SK-N-SH (cell line): Measurements from ENCODE around the gene MAP3K5. TPM values are rescaled to one million over a fixed set of nuclear protein-coding genes. Genes with fewer than 3 reads are reported as not detected.

Experiments
- CTCF ChIA-PET: fragments of 300-600, 350-600 bp; formaldehyde crosslinking; extraction: SDS; loops from one replicate; lab custom pipeline; 2021; lab: Yijun Ruan, JAX
- POLR2A ChIA-PET: fragments of 350-600 bp; sonication (Branson Sonifier 250); formaldehyde crosslinking; extraction: SDS; loops from one replicate; lab custom pipeline; 2020; ENCODE audit warnings: antibody characterized with exemption, inconsistent platforms; lab: Yijun Ruan, JAX
- DNase-seq: peaks from one replicate; pipeline ENCODE4 v3.0.0; 2012
- H2AFZ ChIP-seq: fragments of 200-600 bp; sonication (generic); 2 replicates; pipeline ENCODE4 v1.8.1; 2016; ENCODE audit warnings: antibody characterized with exemption, mild to moderate bottlenecking, low read depth
- H3F3A ChIP-seq: fragments of 200-600 bp; sonication (generic); replicated peaks from 2 replicates; pipeline ENCODE3; 2016; ENCODE audit warnings: antibody characterized with exemption, mild to moderate bottlenecking; ENCODE audit not compliant: insufficient read depth
- H3K27ac ChIP-seq, 2 experiments: fragments of 200-500 bp in 1 of 2; fragments of 200-600 bp in 1 of 2; sonication (Bioruptor generic) in 1 of 2; sonication (generic), shearing (Covaris generic) in 1 of 2; 2 replicates each; pipeline versions ENCODE4 v1.5.1 to v1.6.1; 2014 to 2016; ENCODE audit warnings: low read depth in 2 of 2, inconsistent platforms in 1 of 2, low read length in 1 of 2, mild to moderate bottlenecking in 1 of 2, mixed read lengths in 1 of 2
- H3K27me3 ChIP-seq: fragments of 200-600 bp; sonication (generic), shearing (Covaris generic); 2 replicates; pipeline ENCODE4 v1.6.1; 2016; ENCODE audit warnings: mixed run types; ENCODE audit not compliant: insufficient read depth
- H3K36me3 ChIP-seq, 2 experiments: fragments of 200-500 bp in 1 of 2; fragments of 200-600 bp in 1 of 2; sonication (Bioruptor generic) in 1 of 2; sonication (generic) in 1 of 2; replicated peaks in 1 of 2; 2 replicates each; pipeline versions ENCODE3 to v1.5.1; 2014 to 2016; ENCODE audit warnings: low read length in 1 of 2, mild to moderate bottlenecking in 1 of 2; ENCODE audit not compliant: insufficient read depth in 2 of 2, control insufficient read depth in 1 of 2
- H3K4me1 ChIP-seq, 2 experiments: fragments of 200-500 bp in 1 of 2; fragments of 200-600 bp in 1 of 2; sonication (Bioruptor generic) in 1 of 2; sonication (generic), shearing (Covaris generic) in 1 of 2; 2 replicates each; pipeline versions ENCODE4 v1.5.1 to v1.6.1; 2014 to 2016; ENCODE audit warnings: low read depth in 1 of 2, low read length in 1 of 2, mixed run types in 1 of 2; ENCODE audit not compliant: insufficient read depth in 2 of 2, control insufficient read depth in 1 of 2
- H3K4me2 ChIP-seq: fragments of 200-600 bp; sonication (generic), shearing (Covaris generic); 2 replicates; pipeline ENCODE4 v1.6.1; 2017; ENCODE audit warnings: mixed run types
- H3K4me3 ChIP-seq, 2 experiments: fragments of 200-500 bp in 1 of 2; fragments of 200-600 bp in 1 of 2; sonication (Bioruptor generic) in 1 of 2; sonication (generic), shearing (Covaris generic) in 1 of 2; 2 replicates each; pipeline versions ENCODE4 v1.5.1 to v1.8.1; 2014 to 2016; ENCODE audit warnings: low read depth in 2 of 2, inconsistent platforms in 1 of 2, low read length in 1 of 2, mild to moderate bottlenecking in 1 of 2, mixed read lengths in 1 of 2, moderate library complexity in 1 of 2
- H3K79me2 ChIP-seq: fragments of 200-600 bp; sonication (generic); 2 replicates; pipeline ENCODE4 v1.8.1; 2017; ENCODE audit warnings: mild to moderate bottlenecking; ENCODE audit not compliant: insufficient read depth
- H3K9ac ChIP-seq: fragments of 200-600 bp; sonication (generic); 2 replicates; pipeline ENCODE4 v1.6.1; 2017; ENCODE audit warnings: mixed run types
- H3K9me2 ChIP-seq: fragments of 200-600 bp; sonication (generic); 2 replicates; pipeline ENCODE4 v1.6.1; 2017; ENCODE audit warnings: mixed run types
- H3K9me3 ChIP-seq: fragments of 200-600 bp; sonication (generic); 2 replicates; pipeline ENCODE4 v1.6.1; 2017; ENCODE audit warnings: mixed run types, mild to moderate bottlenecking, moderate library complexity
- H4K20me1 ChIP-seq: fragments of 200-600 bp; sonication (generic); 2 replicates; pipeline ENCODE4 v1.6.1; 2017; ENCODE audit warnings: mild to moderate bottlenecking, mixed run types; ENCODE audit not compliant: insufficient read depth
- ELF1 ChIP-seq: IDR thresholded peaks from 2 replicates; pipeline ENCODE4 v1.4.0; 2012
- EP300 ChIP-seq, 2 experiments: IDR thresholded peaks; 2 replicates each; pipeline versions ENCODE4 v1.4.0 to v1.6.1; 2012; ENCODE audit warnings: borderline replicate concordance in 1 of 2, low read depth in 1 of 2, low read length in 1 of 2
- EZH2phosphoT487 ChIP-seq: fragments of 200-600 bp; sonication (generic); IDR thresholded peaks from 2 replicates; pipeline ENCODE4 v1.6.1; 2017; ENCODE audit warnings: low read depth, mixed run types, mild to moderate bottlenecking, antibody characterized with exemption, moderate library complexity, borderline replicate concordance
- FOSL2 ChIP-seq: IDR thresholded peaks from 2 replicates; pipeline ENCODE4 v1.4.0; 2012; ENCODE audit warnings: low read depth, mild to moderate bottlenecking, moderate library complexity, borderline replicate concordance
- FOXJ3 ChIP-seq: sonication (generic); formaldehyde crosslinking; IDR thresholded peaks from 2 replicates; pipeline ENCODE4 v1.5.1; 2020; ENCODE audit warnings: mild to moderate bottlenecking, missing genetic modification reagents
- FOXM1 ChIP-seq: IDR thresholded peaks from 2 replicates; pipeline ENCODE4 v1.4.0; 2012; ENCODE audit warnings: low read depth, mild to moderate bottlenecking
- IRF3 ChIP-seq: fragments of 150-350 bp; IDR thresholded peaks from 2 replicates; pipeline ENCODE4 v1.6.1; 2016; ENCODE audit warnings: mild to moderate bottlenecking, low read depth, low read length
- JUND ChIP-seq: IDR thresholded peaks from 2 replicates; pipeline ENCODE4 v1.4.0; 2012
- MAX ChIP-seq: IDR thresholded peaks from 2 replicates; pipeline ENCODE4 v1.4.0; 2012; ENCODE audit warnings: low read depth
- MEF2A ChIP-seq: IDR thresholded peaks from 2 replicates; pipeline ENCODE4 v1.4.0; 2012; ENCODE audit warnings: low read depth, borderline replicate concordance
- MXI1 ChIP-seq: IDR thresholded peaks from 2 replicates; pipeline ENCODE4 v1.6.1; 2012; ENCODE audit warnings: mild to moderate bottlenecking, low read depth, low read length, improper control_type of control experiment
- NFIC ChIP-seq: IDR thresholded peaks from 2 replicates; pipeline ENCODE4 v1.4.0; 2012; ENCODE audit warnings: borderline replicate concordance
- NRF1 ChIP-seq: IDR thresholded peaks from 2 replicates; pipeline ENCODE4 v1.6.1; 2012; ENCODE audit warnings: low read depth, mild to moderate bottlenecking, low read length
- PBX3 ChIP-seq: IDR thresholded peaks from 2 replicates; pipeline ENCODE4; 2012
- RCOR1 ChIP-seq: fragments of 150-350 bp; IDR thresholded peaks from 2 replicates; pipeline ENCODE4 v1.6.1; 2017; ENCODE audit warnings: antibody characterized with exemption, low read length
- REST ChIP-seq: IDR thresholded peaks from 2 replicates; pipeline ENCODE4 v1.6.1; 2012; ENCODE audit warnings: mild to moderate bottlenecking, low read depth, low read length, moderate library complexity
- RFX5 ChIP-seq: IDR thresholded peaks from 2 replicates; pipeline ENCODE4 v1.6.1; 2012; ENCODE audit warnings: mild to moderate bottlenecking, improper control_type of control experiment, low read length
- SIN3A ChIP-seq: IDR thresholded peaks from 2 replicates; pipeline ENCODE4 v1.6.1; 2012; ENCODE audit warnings: low read depth, mild to moderate bottlenecking, low read length, moderate library complexity, borderline replicate concordance
- SMC3 ChIP-seq: IDR thresholded peaks from 2 replicates; pipeline ENCODE4 v1.6.1; 2012; ENCODE audit warnings: low read depth, low read length, improper control_type of control experiment
- TAF1 ChIP-seq: IDR thresholded peaks from 2 replicates; pipeline ENCODE4 v1.6.1; 2012; ENCODE audit warnings: low read depth, mild to moderate bottlenecking, low read length, moderate library complexity, borderline replicate concordance
- TCF12 ChIP-seq: IDR thresholded peaks from 2 replicates; pipeline ENCODE4 v1.4.0; 2012
- USF1 ChIP-seq: IDR thresholded peaks from 2 replicates; pipeline ENCODE4 v1.4.0; 2012; ENCODE audit warnings: low read depth, borderline replicate concordance
- YY1 ChIP-seq: IDR thresholded peaks from 2 replicates; pipeline ENCODE4 v1.4.0; 2012; ENCODE audit warnings: low read depth, mild to moderate bottlenecking
- WGBS: methylation state at CpG from one replicate; pipeline ENCODE4 v1.1.6; 2017; ENCODE audit warnings: low lambda C conversion rate; 5-methylcytosine and 5-hydroxymethylcytosine counted together
- polyA plus RNA-seq, 3 experiments: library from polyadenylated mRNA; depleted of rRNA; stranded (reverse); fragments of >200 nt; gene quantifications; 2 replicates each; pipeline ENCODE4 v1.2.3, GENCODE V29; 2012

MAP3K5 gene
- polyA plus RNA-seq, 1 of the 3 experiments (the other 2 are of a cell fraction) = 1.4 TPM

- TF ChIP-seq SIN3A (peak; percentile 46; the same call in 1 of the 2 replicates), NFIC (peak; percentile 66), MAX (peak; percentile 63), RFX5 (no peak)
Observed at GRCh38 chr6:136609873-136610706, 182.2 kb downstream of the MAP3K5 start (continued).

- WGBS = 55% methylated on average over 3 of the region's 3 CpGs
- no peak overlapping the region for H3K4me3 ChIP-seq
- H3K4me1 ChIP-seq = peaks cover 4 to 41% of the 10 kb centered on the region in 2 experiments; a peak in 3 of 4 replicates
- no peaks in the 10 kb centered on the region for H3K79me2 ChIP-seq
- H3K27me3 ChIP-seq = no peaks in the 10 kb centered on the region
- peaks cover 39% of the 10 kb centered on the region for H3F3A ChIP-seq
- H3K9ac ChIP-seq = peak overlapping the region; percentile 26; the same call in 1 of the 2 replicates
- no peaks in the 10 kb centered on the region for H3K9me3 ChIP-seq
- peaks cover 0 to 5% of the 10 kb centered on the region in 2 experiments for H3K36me3 ChIP-seq
- DNase-seq = no peak
- ChIA-PET POLR2A (no interaction called here), CTCF (interaction anchor here (0.5 to 8.1 kb wide), 2 partner anchors 183 to 470 kb away, joined by 3 to 36 read pairs; partner anchors contain the start of gene MAP3K5)
- H3K27ac ChIP-seq = peak overlapping the region; percentile 4 to 98; a peak in 3 of 4 replicates
- no peaks in the 10 kb centered on the region for H3K9me2 ChIP-seq
- H4K20me1 ChIP-seq = no peaks in the 10 kb centered on the region
- H2AFZ ChIP-seq = no peak overlapping the region
- peak overlapping the region; percentile 41; the same call in 1 of the 2 replicates for H3K4me2 ChIP-seq
- TF ChIP-seq PBX3 = peak; percentile 48
- TF ChIP-seq TCF12 = peak; percentile 39; the same call in 1 of the 2 replicates
- no peak for TF ChIP-seq SMC3
- TF ChIP-seq EZH2phosphoT487 = no peak
- peak; percentile 66; the same call in 1 of the 2 replicates for TF ChIP-seq NFIC
- no peak for TF ChIP-seq NRF1
- TF ChIP-seq USF1 = no peak
- TF ChIP-seq ELF1 = no peak
- TF ChIP-seq SIN3A = no peak
- TF ChIP-seq TAF1 = no peak
- TF ChIP-seq MXI1 = no peak
- no peak for TF ChIP-seq RFX5
- TF ChIP-seq RCOR1 = no peak
- 0 out of 2 replicates have a peak, but pooled peaks have one; percentile 28 for TF ChIP-seq MEF2A
- peak; percentile 38; the same call in 1 of the 2 replicates for TF ChIP-seq JUND
- no peak for TF ChIP-seq EP300 (IDR thresholded peaks at IDR 0.05; ENCODE audit: borderline replicate concordance in 1 of 2, low read depth in 1 of 2, low read length in 1 of 2)
- TF ChIP-seq IRF3 = no peak
- no peak for TF ChIP-seq YY1
- TF ChIP-seq FOXJ3 (CRISPR knock-in tag) = no peak
- no peak; the same call in 1 of the 2 replicates for TF ChIP-seq FOSL2
- no peak for TF ChIP-seq REST
- no peak for TF ChIP-seq FOXM1
Observed at GRCh38 chr6:136608991-136609390, 183.3 kb downstream of the MAP3K5 start.
